OCI-LY1 (cell line): ENCODE results near the gene GALNTL6.

Experiments
- H2AFZ ChIP-seq: fragments of 200-600 bp; sonication (generic), shearing (Covaris generic); 2 replicates; pipeline ENCODE4 v1.6.0; 2014; ENCODE audit warnings: antibody characterized with exemption, mild to moderate bottlenecking, low read length
- H3F3A ChIP-seq: fragments of 200-600 bp; sonication (generic), shearing (Covaris generic); 2 replicates; pipeline ENCODE4 v1.6.0; 2014; ENCODE audit warnings: mild to moderate bottlenecking, antibody characterized with exemption, low read length, moderate library complexity; ENCODE audit not compliant: insufficient read depth
- H3K27ac ChIP-seq: fragments of 200-600 bp; sonication (generic); 2 replicates; pipeline ENCODE4 v1.5.1; 2014; ENCODE audit warnings: low read length, mixed run types, mild to moderate bottlenecking, low read depth; ENCODE audit not compliant: poor library complexity, severe bottlenecking
- H3K27me3 ChIP-seq: fragments of 200-600 bp; sonication (generic); 2 replicates; pipeline ENCODE4 v1.6.0; 2014; ENCODE audit warnings: antibody characterized with exemption, mild to moderate bottlenecking, low read length, moderate library complexity; ENCODE audit not compliant: insufficient read depth
- H3K36me3 ChIP-seq: fragments of 200-600 bp; sonication (generic); 2 replicates; pipeline ENCODE4 v1.6.1; 2014; ENCODE audit warnings: mild to moderate bottlenecking, antibody characterized with exemption, low read length, moderate library complexity, mixed read lengths; ENCODE audit not compliant: insufficient read depth
- H3K4me1 ChIP-seq: fragments of 200-600 bp; sonication (generic); 2 replicates; pipeline ENCODE4 v1.5.1; 2014; ENCODE audit warnings: mild to moderate bottlenecking, low read length, moderate library complexity; ENCODE audit not compliant: insufficient read depth, severe bottlenecking
- H3K4me2 ChIP-seq: fragments of 200-600 bp; sonication (generic), shearing (Covaris generic); 2 replicates; pipeline ENCODE4 v1.6.1; 2014; ENCODE audit warnings: low read length
- H3K4me3 ChIP-seq: fragments of 200-600 bp; sonication (generic); 2 replicates; pipeline ENCODE4 v1.5.1; 2014; ENCODE audit warnings: low read length, low read depth, mild to moderate bottlenecking, mixed read lengths; ENCODE audit not compliant: poor library complexity, severe bottlenecking
- H3K79me2 ChIP-seq: fragments of 200-600 bp; shearing (Covaris generic); 2 replicates; pipeline ENCODE4 v1.6.1; 2016; ENCODE audit warnings: mixed run types, low read length, mixed read lengths; ENCODE audit not compliant: insufficient read depth
- H3K9ac ChIP-seq: fragments of 200-600 bp; sonication (generic), shearing (Covaris generic); 2 replicates; pipeline ENCODE4 v1.6.1; 2014; ENCODE audit warnings: mild to moderate bottlenecking, low read length, mixed read lengths
- H3K9me2 ChIP-seq: fragments of 200-600 bp; sonication (generic), shearing (Covaris generic); 2 replicates; pipeline ENCODE4 v1.6.1; 2014; ENCODE audit warnings: low read depth, mild to moderate bottlenecking, low read length, mixed read lengths
- H3K9me3 ChIP-seq: fragments of 200-600 bp; shearing (Covaris generic); 2 replicates; pipeline ENCODE4 v1.6.1; 2014; ENCODE audit warnings: low read length, mixed read lengths
- H4K20me1 ChIP-seq: fragments of 200-600 bp; sonication (generic), shearing (Covaris generic); 2 replicates; pipeline ENCODE4 v1.6.0; 2016; ENCODE audit warnings: mild to moderate bottlenecking, low read length; ENCODE audit not compliant: insufficient read depth
- CTCF ChIP-seq: fragments of 200-600 bp; sonication (generic), shearing (Covaris generic); IDR thresholded peaks from 2 replicates; pipeline ENCODE4 v1.5.1; 2017; ENCODE audit warnings: mild to moderate bottlenecking, antibody characterized with exemption, low read length, moderate library complexity, mixed read lengths
- EZH2 ChIP-seq: fragments of 200-600 bp; sonication (generic), shearing (Covaris generic); IDR thresholded peaks from 2 replicates; pipeline ENCODE4 v1.8.0; 2017; ENCODE audit warnings: borderline replicate concordance, mixed run types, mild to moderate bottlenecking, antibody characterized with exemption, low read length, moderate library complexity, mixed read lengths

The GALNTL6 gene

GRCh38 chr4:172514011-172514410, 700.8 kb downstream of the GALNTL6 start:
- Histone ChIP-seq H4K20me1 (no peaks in the 10 kb centered on the region), H3K4me3 (no peak overlapping the region)

GRCh38 chr4:172514801-172515200, 701.6 kb downstream of the GALNTL6 start:
- no peak overlapping the region for H2AFZ ChIP-seq
- H3K4me3 ChIP-seq, result no peak overlapping the region
- H3K27me3 ChIP-seq, result no peaks in the 10 kb centered on the region
- H3K4me1 ChIP-seq, result no peaks in the 10 kb centered on the region
- TF ChIP-seq EZH2 (no peak), CTCF (no peak)
- no peak overlapping the region for H3K9ac ChIP-seq
- no peaks in the 10 kb centered on the region for H3K36me3 ChIP-seq
- no peak overlapping the region for H3K27ac ChIP-seq
- H3K79me2 ChIP-seq, result no peaks in the 10 kb centered on the region
- H4K20me1 ChIP-seq, result no peaks in the 10 kb centered on the region
- no peaks in the 10 kb centered on the region for H3K9me3 ChIP-seq
- no peaks in the 10 kb centered on the region for H3K9me2 ChIP-seq
- no peak overlapping the region for H3K4me2 ChIP-seq
- no peaks in the 10 kb centered on the region for H3F3A ChIP-seq

More at GRCh38 chr4:172514011-172514410, 700.8 kb downstream of the GALNTL6 start:
- no peaks in the 10 kb centered on the region for H3K9me3 ChIP-seq
- no peak overlapping the region for H3K9ac ChIP-seq
- no peak overlapping the region for H2AFZ ChIP-seq
- H3K79me2 ChIP-seq, result no peaks in the 10 kb centered on the region
- no peaks in the 10 kb centered on the region for H3K9me2 ChIP-seq
- H3K27ac ChIP-seq, result no peak overlapping the region
- no peaks in the 10 kb centered on the region for H3F3A ChIP-seq
- no peak for TF ChIP-seq EZH2
- no peak for TF ChIP-seq CTCF
- no peak overlapping the region for H3K4me2 ChIP-seq
- H3K36me3 ChIP-seq, result no peaks in the 10 kb centered on the region
- no peaks in the 10 kb centered on the region for H3K27me3 ChIP-seq
- no peaks in the 10 kb centered on the region for H3K4me1 ChIP-seq

GRCh38 chr4:172515266-172515879, 702.2 kb downstream of the GALNTL6 start:
- Histone ChIP-seq H3K4me3 (no peak overlapping the region), H4K20me1 (no peaks in the 10 kb centered on the region), H3K27ac (no peak overlapping the region), H3K27me3 (no peaks in the 10 kb centered on the region), H3K36me3 (no peaks in the 10 kb centered on the region), H3F3A (no peaks in the 10 kb centered on the region), H3K4me1 (no peaks in the 10 kb centered on the region), H3K9ac (no peak overlapping the region), H3K9me2 (no peaks in the 10 kb centered on the region), H3K79me2 (no peaks in the 10 kb centered on the region), H2AFZ (no peak overlapping the region), H3K9me3 (no peaks in the 10 kb centered on the region), H3K4me2 (no peak overlapping the region)
- TF ChIP-seq EZH2, result no peak
- no peak for TF ChIP-seq CTCF
